ENCODE results near the gene MTHFD1L. TPM values are rescaled to one million over a fixed set of nuclear protein-coding genes. Genes with fewer than 3 reads are reported as not detected.

MTHFD1L gene
- total RNA-seq, 3 donors from 2014 or later (not counting 1 experiment from before 2014, with no cell fraction given) = 3.8 to 4.5 (median 4.3) TPM

DNA sequence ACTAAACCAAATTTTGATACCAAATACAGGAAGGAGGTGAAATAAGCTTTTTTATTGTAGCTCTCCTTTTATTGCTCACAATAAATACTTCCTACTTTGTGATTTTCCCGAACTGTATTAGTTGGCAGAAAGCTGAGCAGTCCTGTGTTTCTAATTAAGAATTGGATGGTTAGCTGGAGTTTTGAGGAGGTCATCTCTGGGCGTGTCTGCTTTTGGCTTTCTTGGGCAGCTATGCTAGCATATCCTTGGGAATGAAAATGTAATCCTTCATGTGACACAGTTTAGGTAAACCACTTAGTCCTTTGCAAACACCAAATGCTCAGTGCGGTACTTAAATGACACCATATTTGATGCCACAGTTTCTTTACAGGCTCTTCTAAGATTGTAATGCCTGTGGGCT is 67.5 kb downstream of the MTHFD1L start:
- no peaks in the 10 kb centered on the region for H3K27me3 ChIP-seq (ENCODE audit: control insufficient read depth, insufficient read depth, low read length)
- WGBS (ENCODE audit: insufficient coverage) = 97% methylated on average over 2 of the region's 3 CpGs
- intact Hi-C loops (cut with micrococcal nuclease) = no loop called here
- no peak overlapping the region for H3K4me3 ChIP-seq (ENCODE audit: low read length)
- no peak overlapping the region for H3K4me3 Mint-ChIP-seq
- H3K27ac ChIP-seq (ENCODE audit: low read length) = no peak overlapping the region
- no peaks in the 10 kb centered on the region for H3K36me3 Mint-ChIP-seq
- no peaks in the 10 kb centered on the region for H3K4me1 Mint-ChIP-seq
- TF ChIP-seq, protein P1, sequence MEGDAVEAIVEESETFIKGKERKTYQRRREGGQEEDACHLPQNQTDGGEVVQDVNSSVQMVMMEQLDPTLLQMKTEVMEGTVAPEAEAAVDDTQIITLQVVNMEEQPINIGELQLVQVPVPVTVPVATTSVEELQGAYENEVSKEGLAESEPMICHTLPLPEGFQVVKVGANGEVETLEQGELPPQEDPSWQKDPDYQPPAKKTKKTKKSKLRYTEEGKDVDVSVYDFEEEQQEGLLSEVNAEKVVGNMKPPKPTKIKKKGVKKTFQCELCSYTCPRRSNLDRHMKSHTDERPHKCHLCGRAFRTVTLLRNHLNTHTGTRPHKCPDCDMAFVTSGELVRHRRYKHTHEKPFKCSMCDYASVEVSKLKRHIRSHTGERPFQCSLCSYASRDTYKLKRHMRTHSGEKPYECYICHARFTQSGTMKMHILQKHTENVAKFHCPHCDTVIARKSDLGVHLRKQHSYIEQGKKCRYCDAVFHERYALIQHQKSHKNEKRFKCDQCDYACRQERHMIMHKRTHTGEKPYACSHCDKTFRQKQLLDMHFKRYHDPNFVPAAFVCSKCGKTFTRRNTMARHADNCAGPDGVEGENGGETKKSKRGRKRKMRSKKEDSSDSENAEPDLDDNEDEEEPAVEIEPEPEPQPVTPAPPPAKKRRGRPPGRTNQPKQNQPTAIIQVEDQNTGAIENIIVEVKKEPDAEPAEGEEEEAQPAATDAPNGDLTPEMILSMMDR (IDR thresholded peaks at IDR 0.05) = no peak
- DNase-seq (no peak), ATAC-seq (no peak)
- no peaks in the 10 kb centered on the region for H3K36me3 ChIP-seq (ENCODE audit: control insufficient read depth, insufficient read depth, low read length)
- no peaks in the 10 kb centered on the region for H3K9me3 Mint-ChIP-seq
- no peaks in the 10 kb centered on the region for H3K9me3 ChIP-seq (ENCODE audit: control insufficient read depth, insufficient read depth, low read length)
- H3K4me1 ChIP-seq (ENCODE audit: control insufficient read depth, insufficient read depth, low read length) = no peaks in the 10 kb centered on the region
- no peaks in the 10 kb centered on the region for H3K27me3 Mint-ChIP-seq (ENCODE audit: low read depth in 2 of 2)
- no peak overlapping the region for H3K27ac Mint-ChIP-seq

DNA sequence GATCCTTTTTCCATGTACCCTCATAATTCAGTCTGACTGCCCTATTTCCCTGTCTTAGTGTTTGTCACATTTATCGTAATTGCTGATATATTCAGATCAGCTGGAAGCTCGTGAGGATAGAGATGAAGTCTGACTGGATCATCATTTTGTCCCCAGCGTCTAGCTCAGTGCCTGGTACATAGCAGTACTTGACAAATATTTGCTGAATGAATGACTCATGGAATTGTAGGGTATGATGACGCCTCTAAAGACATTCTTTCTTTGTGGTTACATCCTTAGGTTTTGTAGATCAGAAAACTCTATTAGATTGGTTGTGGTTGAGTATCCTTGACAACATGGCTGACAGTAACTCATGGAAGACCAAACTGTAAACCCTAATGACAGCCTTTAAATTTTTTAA is 68.9 kb downstream of the MTHFD1L start:
- DNase-seq (no peak), ATAC-seq (no peak)
- 87% methylated on average over 4 of the region's 4 CpGs for WGBS (ENCODE audit: insufficient coverage)
- H3K4me3 ChIP-seq (ENCODE audit: low read length) = no peak overlapping the region
- no peak overlapping the region for H3K27ac ChIP-seq (ENCODE audit: low read length)
- Mint-ChIP-seq H3K4me3 (no peak overlapping the region), H3K4me1 (no peaks in the 10 kb centered on the region), H3K27ac (no peak overlapping the region), H3K36me3 (no peaks in the 10 kb centered on the region), H3K9me3 (no peaks in the 10 kb centered on the region), H3K27me3 (ENCODE audit: low read depth in 2 of 2) (no peaks in the 10 kb centered on the region)
- H3K9me3 ChIP-seq (ENCODE audit: control insufficient read depth, insufficient read depth, low read length) = no peaks in the 10 kb centered on the region
- intact Hi-C loops (cut with micrococcal nuclease) = no loop called here
- H3K4me1 ChIP-seq (ENCODE audit: control insufficient read depth, insufficient read depth, low read length) = no peaks in the 10 kb centered on the region
- TF ChIP-seq, protein P1 (IDR thresholded peaks at IDR 0.05) = no peak
- H3K27me3 ChIP-seq (ENCODE audit: control insufficient read depth, insufficient read depth, low read length) = no peaks in the 10 kb centered on the region
- H3K36me3 ChIP-seq (ENCODE audit: control insufficient read depth, insufficient read depth, low read length) = peaks cover 2% of the 10 kb centered on the region

DNA sequence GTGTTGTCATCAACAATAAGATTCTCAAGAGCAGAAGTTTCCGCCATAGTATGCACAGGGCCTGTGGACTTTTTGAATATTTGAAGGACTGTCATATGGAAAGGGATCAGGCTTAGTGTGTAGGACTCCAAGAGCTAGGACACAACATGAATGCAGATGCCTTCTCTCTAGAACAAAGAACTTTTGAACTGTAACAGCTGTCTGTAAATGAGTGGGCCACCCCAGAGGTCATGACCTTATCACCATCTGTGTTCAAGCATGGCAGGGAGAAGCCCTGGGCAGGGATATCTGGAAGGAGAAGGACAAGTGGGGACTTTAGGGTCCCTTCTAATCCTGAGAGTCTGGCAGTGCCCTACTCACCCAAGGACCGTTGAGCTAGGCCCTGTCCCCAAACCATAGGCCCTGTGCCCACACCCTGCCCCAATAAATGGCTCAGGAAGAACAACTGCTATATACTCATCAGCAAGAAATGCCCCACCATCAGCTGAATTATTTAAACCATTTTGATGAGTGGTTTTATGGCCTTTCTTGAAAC is 70.6 kb downstream of the MTHFD1L start:
- 91% methylated on average over 2 of the region's 2 CpGs for WGBS (ENCODE audit: insufficient coverage)
- no peak overlapping the region for H3K4me3 ChIP-seq (ENCODE audit: low read length)
- no peaks in the 10 kb centered on the region for H3K27me3 ChIP-seq (ENCODE audit: control insufficient read depth, insufficient read depth, low read length)
- DNase-seq = no peak
- H3K9me3 ChIP-seq (ENCODE audit: control insufficient read depth, insufficient read depth, low read length) = no peaks in the 10 kb centered on the region
- intact Hi-C loops (cut with micrococcal nuclease) = no loop called here
- Mint-ChIP-seq H3K27ac (no peak overlapping the region), H3K4me1 (no peaks in the 10 kb centered on the region), H3K27me3 (ENCODE audit: low read depth in 2 of 2) (no peaks in the 10 kb centered on the region), H3K4me3 (no peak overlapping the region), H3K9me3 (no peaks in the 10 kb centered on the region), H3K36me3 (no peaks in the 10 kb centered on the region)
- no peak for ATAC-seq
- no peak overlapping the region for H3K27ac ChIP-seq (ENCODE audit: low read length)
- H3K36me3 ChIP-seq (ENCODE audit: control insufficient read depth, insufficient read depth, low read length) = peaks cover 2% of the 10 kb centered on the region
- TF ChIP-seq, protein P1 (IDR thresholded peaks at IDR 0.05) = no peak
- no peaks in the 10 kb centered on the region for H3K4me1 ChIP-seq (ENCODE audit: control insufficient read depth, insufficient read depth, low read length)
